ENCODE measurements around the gene KDM1B.
A peak's percentile ranks its signal among the peaks of the same experiment; 100 is the strongest.
"Not testable (repeated sequence)": the region's sequence is repeated elsewhere in the genome, so short reads cannot be mapped to it uniquely, and the experiment has no call there.

The KDM1B gene

GRCh38 chr6:18189196-18189595 lies 34.0 kb downstream of the KDM1B start:
- no peak for DNase-seq

GRCh38 chr6:18192026-18192425 lies 36.8 kb downstream of the KDM1B start:
- no peak for DNase-seq

- DNase-seq, result no peak
Measured at GRCh38 chr6:18203786-18204185, 48.6 kb downstream of the KDM1B start.

- DNase-seq, result no peak
Measured at GRCh38 chr6:18204691-18205090, 49.5 kb downstream of the KDM1B start.

GRCh38 chr6:18206591-18206990 lies 51.4 kb downstream of the KDM1B start:
- DNase-seq, result no peak

- no peak for DNase-seq
Measured at GRCh38 chr6:18207438-18207837, 52.2 kb downstream of the KDM1B start.

- peak in 1 of 2 experiments; percentile 7 for DNase-seq
Measured at GRCh38 chr6:18207949-18208348, 52.7 kb downstream of the KDM1B start.

- not testable (repeated sequence) for DNase-seq
Measured at GRCh38 chr6:18208778-18209177, 53.6 kb downstream of the KDM1B start.

- DNase-seq, result no peak
Measured at GRCh38 chr6:18209539-18210197, 54.4 kb downstream of the KDM1B start.

GRCh38 chr6:18210707-18211106 lies 55.5 kb downstream of the KDM1B start:
- no peak for DNase-seq

GRCh38 chr6:18211338-18211737 lies 56.1 kb downstream of the KDM1B start:
- DNase-seq, result no peak

GRCh38 chr6:18212231-18212630 lies 57.0 kb downstream of the KDM1B start:
- DNase-seq, result no peak

- DNase-seq, result no peak
Measured at GRCh38 chr6:18213439-18213838, 58.2 kb downstream of the KDM1B start.

GRCh38 chr6:18214003-18214402 lies 58.8 kb downstream of the KDM1B start:
- DNase-seq, result no peak

- DNase-seq, result no peak
Measured at GRCh38 chr6:18215436-18215835, 60.2 kb downstream of the KDM1B start.

- DNase-seq, result no peak
Measured at GRCh38 chr6:18216411-18216810, 61.2 kb downstream of the KDM1B start.

- no peak for DNase-seq
Measured at GRCh38 chr6:18218233-18218632, 63.0 kb downstream of the KDM1B start.

- no peak for DNase-seq
Measured at GRCh38 chr6:18219591-18219990, 64.4 kb downstream of the KDM1B start.

- no peak for DNase-seq
Measured at GRCh38 chr6:18221288-18221615, 66.0 kb downstream of the KDM1B start.

- not testable (repeated sequence) for DNase-seq
Measured at GRCh38 chr6:18226451-18227105, 71.4 kb downstream of the KDM1B start.

GRCh38 chr6:18227166-18227565 lies 71.9 kb downstream of the KDM1B start:
- DNase-seq, result not testable (repeated sequence)

GRCh38 chr6:18228590-18228989 lies 73.4 kb downstream of the KDM1B start:
- not testable (repeated sequence) for DNase-seq

GRCh38 chr6:18231856-18232255 lies 76.6 kb downstream of the KDM1B start:
- not testable (repeated sequence) for DNase-seq

GRCh38 chr6:18233770-18234169 lies 78.5 kb downstream of the KDM1B start:
- not testable (repeated sequence) for DNase-seq

GRCh38 chr6:18234564-18234963 lies 79.3 kb downstream of the KDM1B start:
- DNase-seq, result no peak
